ENCODE measurements around the gene CHST11.

The CHST11 gene

DNA sequence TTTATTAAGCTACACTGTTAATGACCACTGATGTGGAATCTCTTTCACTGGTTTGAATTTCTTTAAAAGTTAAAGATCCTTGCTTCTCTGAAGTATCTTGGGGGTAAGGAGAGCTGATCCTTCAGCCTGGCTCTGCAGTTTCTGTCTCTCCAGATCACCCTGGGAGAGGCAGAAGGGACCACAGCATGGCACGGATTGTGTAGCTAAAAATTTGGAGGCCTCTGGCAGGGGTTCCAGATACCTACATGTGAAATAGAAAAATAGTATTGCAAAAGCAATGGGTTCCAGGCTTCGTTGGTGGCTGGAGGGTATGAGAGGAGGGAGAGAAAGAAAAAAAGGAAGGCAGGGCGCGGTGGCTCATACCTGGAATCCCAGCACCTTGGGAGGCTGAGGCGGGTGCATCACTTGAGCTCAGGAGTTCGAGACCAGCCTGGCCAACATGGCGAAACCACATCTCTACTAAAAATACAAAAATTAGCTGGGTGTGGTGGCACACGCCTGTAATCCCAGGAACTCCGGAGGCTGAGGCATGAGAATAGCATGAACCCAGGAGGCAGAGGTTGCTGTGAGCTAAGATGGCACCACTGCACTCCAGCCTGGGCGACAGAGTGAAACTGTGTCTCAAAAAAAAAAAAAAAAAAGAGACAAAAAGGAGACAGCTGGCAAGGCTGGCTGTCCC, 3.4 kb downstream of the CHST11 start:
- DNase-seq (ENCODE audit: low read depth), result no peak

GRCh38 chr12:104460973-104461698, 4.4 kb downstream of the CHST11 start:
- no peak for DNase-seq (ENCODE audit: low read depth)

DNA sequence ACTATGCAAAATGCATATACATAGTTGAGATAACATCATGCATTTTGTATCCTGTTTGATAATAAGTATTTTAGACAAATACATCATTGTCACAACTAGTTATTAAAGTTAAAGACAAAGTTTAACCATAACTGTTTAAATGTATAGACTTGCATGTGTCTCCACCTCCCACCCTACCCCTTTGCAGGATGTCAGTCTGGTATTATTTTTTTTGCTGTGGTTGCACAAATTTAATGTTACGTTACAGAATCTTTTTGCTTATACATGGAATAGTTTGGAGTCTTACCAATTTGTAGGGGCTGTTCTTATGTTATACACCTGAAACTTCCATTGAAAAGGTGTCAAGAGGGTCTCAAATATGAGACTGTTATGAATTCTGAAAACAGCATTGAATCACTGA, 5.6 kb downstream of the CHST11 start:
- DNase-seq (ENCODE audit: low read depth), result no peak

DNA sequence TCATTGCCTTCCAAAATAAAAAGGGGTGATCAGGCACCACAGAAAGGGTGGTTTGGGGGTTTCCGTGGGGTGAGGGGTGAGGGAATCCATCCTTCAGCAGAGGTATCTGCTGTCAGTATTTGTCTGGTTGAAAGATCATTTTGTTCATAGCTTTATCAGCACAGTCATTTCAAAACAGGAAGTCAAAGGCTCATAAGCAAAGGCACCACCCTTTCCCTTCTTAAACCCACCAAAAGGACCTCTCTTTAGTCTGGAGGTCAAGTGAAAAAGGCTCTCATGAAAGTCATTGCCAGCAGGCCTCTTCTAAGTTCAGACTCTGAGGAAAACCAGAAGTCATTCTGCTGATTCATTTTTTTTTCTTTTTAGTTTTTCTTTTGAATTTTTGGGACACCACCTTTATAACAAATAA, 6.2 kb downstream of the CHST11 start:
- no peak for DNase-seq (ENCODE audit: low read depth)

GRCh38 chr12:104463368-104463767, 6.6 kb downstream of the CHST11 start:
- DNase-seq (ENCODE audit: low read depth), result no peak

- no peak for DNase-seq (ENCODE audit: low read depth)
Measured at GRCh38 chr12:104464899-104465298, 8.2 kb downstream of the CHST11 start.

- DNase-seq (ENCODE audit: low read depth), result no peak
Measured at GRCh38 chr12:104466709-104467345, 10.1 kb downstream of the CHST11 start.

- DNase-seq (ENCODE audit: low read depth), result no peak
Measured at GRCh38 chr12:104467346-104467837, 10.6 kb downstream of the CHST11 start.

GRCh38 chr12:104468371-104468770, 11.6 kb downstream of the CHST11 start:
- no peak for DNase-seq (ENCODE audit: low read depth)

DNA sequence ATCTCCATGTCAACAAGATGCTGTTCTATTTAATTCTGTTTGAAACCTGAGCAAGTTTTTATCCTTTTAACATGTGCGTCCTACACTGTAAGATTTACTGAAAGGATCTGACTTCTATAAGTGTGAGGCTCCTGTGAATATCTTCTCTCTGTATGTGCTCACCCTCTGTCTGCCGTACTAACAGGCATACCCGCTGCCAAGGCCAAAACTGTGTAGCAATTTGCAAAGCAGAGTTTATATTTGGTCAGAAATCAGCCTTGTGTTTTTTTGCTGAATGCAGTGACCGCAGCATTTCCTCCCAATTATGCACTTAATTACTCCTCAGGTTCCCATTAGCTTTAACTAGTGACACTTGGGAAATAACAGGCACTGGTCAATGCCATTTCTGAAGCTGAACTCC, 12.3 kb downstream of the CHST11 start:
- no peak for DNase-seq (ENCODE audit: low read depth)

DNA sequence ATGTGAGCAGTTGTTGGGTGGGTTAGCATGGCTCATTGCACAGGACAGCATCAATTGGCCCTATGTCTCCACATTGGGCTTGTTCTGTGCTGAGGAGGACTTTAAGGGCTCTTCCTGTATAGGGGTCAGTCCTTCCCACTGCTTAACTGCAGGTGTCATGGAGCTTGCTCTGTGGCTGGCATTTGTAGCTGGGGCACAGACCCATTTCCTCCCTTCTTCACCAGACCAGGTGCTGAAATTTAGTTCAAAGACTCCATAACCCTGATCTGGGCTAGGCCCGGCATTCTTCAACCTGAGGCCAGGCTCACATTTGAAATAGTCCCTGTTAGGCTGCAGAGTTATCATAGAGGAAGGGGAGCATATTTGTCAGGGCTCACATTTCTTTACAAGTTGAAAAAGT, 12.8 kb downstream of the CHST11 start:
- no peak for DNase-seq (ENCODE audit: low read depth)

GRCh38 chr12:104470521-104470920, 13.8 kb downstream of the CHST11 start:
- DNase-seq (ENCODE audit: low read depth), result no peak

DNA sequence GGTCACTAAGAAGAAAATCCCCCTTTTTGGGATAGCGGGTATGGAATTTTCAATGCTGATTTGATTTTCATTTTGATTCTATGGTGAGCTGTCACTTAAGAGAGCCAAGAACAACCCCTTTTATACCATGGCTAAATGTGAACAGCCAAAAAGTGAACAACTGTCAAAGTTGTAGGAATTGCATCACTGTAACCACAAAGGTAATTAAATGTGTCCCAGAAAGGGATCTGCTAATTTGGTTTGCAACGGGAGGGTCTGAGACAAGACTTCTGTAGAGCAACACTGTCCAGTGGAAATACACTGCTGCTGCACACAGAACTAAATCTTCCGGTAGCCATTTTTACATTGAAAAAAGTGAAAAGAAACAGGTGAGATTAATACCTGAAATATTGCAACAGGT, 14.6 kb downstream of the CHST11 start:
- DNase-seq (ENCODE audit: low read depth), result no peak

GRCh38 chr12:104472748-104473147, 16.0 kb downstream of the CHST11 start:
- DNase-seq (ENCODE audit: low read depth), result no peak

DNA sequence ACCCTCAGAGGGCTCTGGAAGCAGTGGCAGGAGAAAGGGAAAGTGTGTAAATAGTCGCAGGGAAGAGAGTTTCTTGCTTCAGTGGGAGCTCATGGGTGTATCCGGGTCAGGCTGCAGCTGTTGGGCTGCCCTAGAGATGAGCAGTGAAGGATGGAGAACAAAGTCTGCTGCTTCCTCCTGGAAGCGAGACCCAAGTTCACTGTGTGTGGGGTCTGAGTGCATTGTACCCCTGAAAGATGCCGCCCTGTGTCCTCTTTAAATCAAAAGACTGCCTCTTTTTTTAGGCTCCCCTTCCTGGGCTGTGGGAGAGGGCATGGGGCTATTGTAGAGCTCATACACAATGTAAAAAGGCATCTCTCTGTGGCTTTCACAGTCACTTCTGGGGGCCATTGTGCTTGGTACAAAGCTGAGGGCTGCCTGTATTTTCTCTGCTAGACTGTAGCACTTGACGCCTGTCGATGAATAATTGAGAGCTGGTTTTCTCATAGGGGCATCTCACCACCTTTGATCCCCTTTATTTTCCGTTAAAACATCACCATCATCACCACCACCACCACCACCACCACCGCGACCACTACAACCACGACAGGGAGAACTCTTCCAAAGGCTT, 16.7 kb downstream of the CHST11 start:
- no peak for DNase-seq (ENCODE audit: low read depth)

GRCh38 chr12:104475271-104475670, 18.5 kb downstream of the CHST11 start:
- no peak for DNase-seq (ENCODE audit: low read depth)

GRCh38 chr12:104477510-104478390, 21.0 kb downstream of the CHST11 start:
- no peak for DNase-seq (ENCODE audit: low read depth)

DNA sequence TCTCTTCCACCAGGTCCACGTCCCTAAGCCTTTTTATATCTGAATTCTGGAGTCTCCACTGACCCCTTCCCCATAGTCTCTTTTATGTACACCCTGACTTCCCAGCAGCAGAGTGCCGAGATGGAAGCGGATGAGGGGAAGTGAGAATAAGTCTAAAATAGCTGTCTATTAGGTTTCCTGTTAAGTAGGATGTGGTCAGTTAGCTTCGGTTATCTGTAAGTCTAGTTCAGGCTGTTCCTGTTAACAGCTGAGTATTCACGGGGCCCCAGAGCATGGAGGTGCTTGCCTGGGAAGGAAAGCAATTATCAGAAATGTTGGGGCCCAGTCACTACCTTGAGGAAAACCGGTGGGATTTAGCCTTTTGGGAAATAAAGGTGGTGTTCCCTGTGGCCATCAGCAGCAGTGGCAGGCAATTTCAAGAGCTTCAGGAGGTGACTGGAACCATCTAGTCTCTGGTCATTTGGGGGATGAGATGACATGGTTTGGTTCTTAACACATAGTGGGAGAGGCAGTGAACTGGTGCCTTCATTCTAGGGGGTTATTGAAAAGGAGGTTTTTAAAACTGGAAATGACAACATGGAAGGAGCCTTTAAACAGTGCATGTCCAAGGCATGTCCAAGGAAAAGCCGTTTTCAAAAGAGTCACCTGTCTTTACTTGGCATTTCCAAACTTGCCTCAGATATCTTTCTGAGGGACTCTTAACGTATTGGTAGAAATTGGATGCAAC, 21.8 kb downstream of the CHST11 start:
- no peak for DNase-seq (ENCODE audit: low read depth)

GRCh38 chr12:104479123-104479662, 22.4 kb downstream of the CHST11 start:
- DNase-seq (ENCODE audit: low read depth), result no peak

GRCh38 chr12:104480012-104480411, 23.3 kb downstream of the CHST11 start:
- DNase-seq (ENCODE audit: low read depth), result no peak
